Prostate gland (tissue), 2 donors: ENCODE data around the gene ZNF436. TPM values are rescaled to one million over a fixed set of nuclear protein-coding genes. Genes with fewer than 3 reads are reported as not detected.

Experiments used
- DNase-seq: peaks from one replicate; pipeline ENCODE4 v3.0.0-alpha.2; 2019; ENCODE audit warnings: low spot score
- H3K27ac ChIP-seq, 2 donors: fragments of 200-600 bp; sonication (generic); 2 replicates each; pipeline ENCODE4 v1.5.1; 2017 to 2019
- H3K27me3 ChIP-seq: fragments of 200-600 bp; sonication (generic); replicated peaks from 2 replicates; pipeline ENCODE4 v1.5.1; 2019; ENCODE audit not compliant: insufficient read depth
- H3K36me3 ChIP-seq, 2 donors: fragments of 200-600 bp; sonication (generic); 1 replicate in 1 of 2; 2 replicates in 1 of 2; pipeline versions ENCODE4 v1.5.1 to v1.8.1; 2017 to 2019
- H3K4me1 ChIP-seq: fragments of 200-600 bp; sonication (generic); replicated peaks from 2 replicates; pipeline ENCODE4 v1.5.1; 2019
- H3K4me3 ChIP-seq, 2 donors: fragments of 200-600 bp; sonication (generic); 2 replicates each; pipeline ENCODE4 v1.5.1; 2017 to 2019
- H3K9me3 ChIP-seq: fragments of 200-600 bp; sonication (generic); 2 replicates; pipeline ENCODE4 v1.5.1; 2017
- POLR2A ChIP-seq: fragments of 450-650 bp; IDR thresholded peaks from one replicate; pipeline ENCODE4 v1.6.1; 2016; ENCODE audit warnings: antibody characterized with exemption, mild to moderate bottlenecking
- POLR2AphosphoS5 ChIP-seq: sonication (generic); formaldehyde crosslinking; IDR thresholded peaks from one replicate; pipeline ENCODE4 v1.6.1; 2017; ENCODE audit warnings: antibody characterized with exemption
- WGBS: methylation state at CpG from one replicate; pipeline ENCODE4 v1.1.5; 2018; 5-methylcytosine and 5-hydroxymethylcytosine counted together
- intact Hi-C: fragments of 100-400 bp; cut with DNase I; formaldehyde crosslinking; loops from one replicate; pipeline ENCODE4 v1.14.2; 2022
- total RNA-seq, 2 donors: library from RNA; depleted of rRNA; stranded (reverse); fragments of >200 nt; gene quantifications; one replicate each; pipeline ENCODE4 v1.1.0, GENCODE V29; 2016
- TF ChIP-seq, protein P1 (sequence below), 4 experiments: fragments of 200-600 bp in 2 of 4; fragments of 450-650 bp in 2 of 4; sonication (generic) in 2 of 4; IDR thresholded peaks; 1 replicate in 3 of 4; 2 replicates in 1 of 4; pipeline ENCODE4 v1.5.1; 2016 to 2019; ENCODE audit warnings: antibody characterized with exemption in 4 of 4, mild to moderate bottlenecking in 2 of 4, moderate library complexity in 2 of 4

The ZNF436 gene
- total RNA-seq, 2 donors from 2014 or later = 25.3 to 29.5 TPM

DNA sequence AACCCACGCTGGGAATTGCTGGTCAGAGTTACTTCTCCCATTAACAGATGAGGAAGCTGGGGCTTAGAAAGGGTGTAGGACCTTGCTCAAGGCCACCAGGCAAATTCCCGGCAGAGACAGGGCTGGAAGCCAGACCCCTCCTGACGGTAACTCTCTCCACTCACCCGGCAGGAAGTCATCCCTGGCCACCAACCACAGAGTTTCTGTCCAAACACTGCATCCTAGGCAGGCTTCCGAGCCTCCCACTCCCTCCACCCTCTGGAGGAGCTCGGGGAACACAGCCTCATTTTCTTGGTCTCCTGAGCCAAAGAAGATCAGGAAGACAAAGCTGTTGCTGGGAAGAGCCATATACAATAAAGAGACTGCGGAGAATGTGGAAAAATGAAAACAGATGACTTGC is 25.0 kb upstream of the ZNF436 start:
- Histone ChIP-seq H3K27me3 (no peaks in the 10 kb centered on the region), H3K4me3 (no peak overlapping the region), H3K36me3 (no peaks in the 10 kb centered on the region), H3K9me3 (no peaks in the 10 kb centered on the region), H3K4me1 (peaks cover 3% of the 10 kb centered on the region), H3K27ac (peak overlapping the region; percentile 41 to 66)
- 26% methylated on average over 7 of the region's 7 CpGs for WGBS
- TF ChIP-seq POLR2AphosphoS5 (no peak), POLR2A (no peak)
- TF ChIP-seq, protein P1, sequence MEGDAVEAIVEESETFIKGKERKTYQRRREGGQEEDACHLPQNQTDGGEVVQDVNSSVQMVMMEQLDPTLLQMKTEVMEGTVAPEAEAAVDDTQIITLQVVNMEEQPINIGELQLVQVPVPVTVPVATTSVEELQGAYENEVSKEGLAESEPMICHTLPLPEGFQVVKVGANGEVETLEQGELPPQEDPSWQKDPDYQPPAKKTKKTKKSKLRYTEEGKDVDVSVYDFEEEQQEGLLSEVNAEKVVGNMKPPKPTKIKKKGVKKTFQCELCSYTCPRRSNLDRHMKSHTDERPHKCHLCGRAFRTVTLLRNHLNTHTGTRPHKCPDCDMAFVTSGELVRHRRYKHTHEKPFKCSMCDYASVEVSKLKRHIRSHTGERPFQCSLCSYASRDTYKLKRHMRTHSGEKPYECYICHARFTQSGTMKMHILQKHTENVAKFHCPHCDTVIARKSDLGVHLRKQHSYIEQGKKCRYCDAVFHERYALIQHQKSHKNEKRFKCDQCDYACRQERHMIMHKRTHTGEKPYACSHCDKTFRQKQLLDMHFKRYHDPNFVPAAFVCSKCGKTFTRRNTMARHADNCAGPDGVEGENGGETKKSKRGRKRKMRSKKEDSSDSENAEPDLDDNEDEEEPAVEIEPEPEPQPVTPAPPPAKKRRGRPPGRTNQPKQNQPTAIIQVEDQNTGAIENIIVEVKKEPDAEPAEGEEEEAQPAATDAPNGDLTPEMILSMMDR (IDR thresholded peaks at IDR 0.05) = no peak
- intact Hi-C loops = no loop called here
- no peak for DNase-seq

DNA sequence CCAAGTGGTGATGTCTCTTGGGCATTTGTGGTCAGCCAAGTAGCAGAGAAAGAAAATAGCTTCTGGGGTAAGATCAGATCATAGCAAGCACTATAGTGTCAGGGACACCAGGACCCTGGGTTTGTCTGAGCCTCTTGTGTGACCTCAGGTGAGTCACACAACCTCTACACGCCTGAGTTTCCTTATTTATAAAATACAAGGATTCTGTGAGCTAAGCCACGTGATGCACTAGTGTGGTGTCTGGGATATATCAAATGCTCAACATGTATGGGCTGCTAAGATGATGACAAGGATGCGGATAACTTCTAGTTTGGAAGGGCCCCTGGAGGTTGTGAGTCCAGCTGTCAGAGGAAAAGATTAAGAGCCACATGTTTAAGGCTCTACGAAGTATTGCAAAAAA is 24.5 kb upstream of the ZNF436 start:
- Histone ChIP-seq H3K4me3 (no peak overlapping the region), H3K27me3 (no peaks in the 10 kb centered on the region), H3K4me1 (peaks cover 3% of the 10 kb centered on the region), H3K36me3 (no peaks in the 10 kb centered on the region), H3K27ac (peak overlapping the region in 1 of 2 donors; percentile 66), H3K9me3 (no peaks in the 10 kb centered on the region)
- 53% methylated on average over 4 of the region's 4 CpGs for WGBS
- intact Hi-C loops = no loop called here
- TF ChIP-seq POLR2A (no peak), POLR2AphosphoS5 (no peak)
- TF ChIP-seq, protein P1 (IDR thresholded peaks at IDR 0.05) = no peak
- no peak for DNase-seq

DNA sequence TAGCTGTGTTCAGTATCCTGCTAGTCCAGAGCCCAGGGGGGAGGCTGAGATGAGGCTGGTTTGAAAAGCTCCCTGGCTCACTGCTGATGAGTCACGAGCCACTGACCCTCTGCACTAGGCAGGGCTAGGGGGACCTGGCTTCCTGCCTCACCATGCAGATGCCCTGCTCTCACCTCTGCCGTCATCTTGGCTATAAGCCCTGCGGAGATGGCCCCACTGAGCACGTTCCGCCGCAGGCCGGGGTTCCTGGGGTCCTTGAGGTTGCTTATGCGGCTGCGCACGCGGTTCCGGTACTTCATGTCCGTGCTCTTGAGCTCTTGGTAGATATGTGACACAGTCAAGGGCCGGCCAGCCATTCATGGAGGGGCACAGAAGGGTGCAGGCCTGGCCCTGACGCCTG is 24.1 kb upstream of the ZNF436 start:
- intact Hi-C loops = no loop called here
- Histone ChIP-seq H3K27ac (peak overlapping the region in 1 of 2 donors; percentile 66), H3K4me3 (no peak overlapping the region), H3K27me3 (no peaks in the 10 kb centered on the region), H3K36me3 (no peaks in the 10 kb centered on the region), H3K9me3 (no peaks in the 10 kb centered on the region), H3K4me1 (peaks cover 3% of the 10 kb centered on the region)
- WGBS = 96% methylated on average over 15 of the region's 15 CpGs
- TF ChIP-seq, protein P1 (IDR thresholded peaks at IDR 0.05) = no peak
- no peak for TF ChIP-seq POLR2AphosphoS5
- no peak for TF ChIP-seq POLR2A
- no peak for DNase-seq

DNA sequence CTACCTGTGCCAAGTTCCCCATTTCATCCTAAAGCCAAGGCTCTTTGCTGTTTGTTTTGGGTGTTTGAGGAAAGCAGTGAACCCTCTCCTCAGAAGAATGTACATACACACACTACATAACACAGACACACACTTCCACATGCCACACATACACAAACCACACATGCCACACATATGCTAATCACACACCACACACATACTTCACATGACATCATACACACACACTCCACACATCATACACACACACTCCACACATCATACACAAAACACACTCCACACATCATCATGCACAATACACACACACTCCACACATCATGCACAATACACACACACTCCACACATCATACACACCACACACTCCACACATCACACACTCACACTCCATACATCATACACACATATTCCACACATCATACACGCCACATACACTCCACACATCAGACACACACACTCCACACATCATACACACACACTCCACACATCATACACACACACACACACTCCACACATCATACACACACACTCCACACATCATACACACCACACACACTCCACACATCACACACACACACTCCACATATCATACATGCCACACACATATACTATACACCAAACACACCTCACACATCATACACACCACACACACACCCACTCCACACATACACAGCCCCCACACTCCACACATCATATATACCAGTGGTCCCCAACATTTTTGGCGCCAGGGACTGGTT is 22.7 kb upstream of the ZNF436 start:
- TF ChIP-seq POLR2A = no peak
- TF ChIP-seq POLR2AphosphoS5 = no peak
- TF ChIP-seq, protein P1 (IDR thresholded peaks at IDR 0.05) = no peak
- no peak overlapping the region for H3K27ac ChIP-seq
- H3K4me3 ChIP-seq = no peak overlapping the region
- H3K9me3 ChIP-seq = no peaks in the 10 kb centered on the region
- H3K4me1 ChIP-seq = peaks cover 3% of the 10 kb centered on the region
- WGBS = 79% methylated on average over 2 of the region's 2 CpGs
- H3K36me3 ChIP-seq = no peaks in the 10 kb centered on the region
- DNase-seq = no peak
- intact Hi-C loops = no loop called here
- H3K27me3 ChIP-seq = no peaks in the 10 kb centered on the region

DNA sequence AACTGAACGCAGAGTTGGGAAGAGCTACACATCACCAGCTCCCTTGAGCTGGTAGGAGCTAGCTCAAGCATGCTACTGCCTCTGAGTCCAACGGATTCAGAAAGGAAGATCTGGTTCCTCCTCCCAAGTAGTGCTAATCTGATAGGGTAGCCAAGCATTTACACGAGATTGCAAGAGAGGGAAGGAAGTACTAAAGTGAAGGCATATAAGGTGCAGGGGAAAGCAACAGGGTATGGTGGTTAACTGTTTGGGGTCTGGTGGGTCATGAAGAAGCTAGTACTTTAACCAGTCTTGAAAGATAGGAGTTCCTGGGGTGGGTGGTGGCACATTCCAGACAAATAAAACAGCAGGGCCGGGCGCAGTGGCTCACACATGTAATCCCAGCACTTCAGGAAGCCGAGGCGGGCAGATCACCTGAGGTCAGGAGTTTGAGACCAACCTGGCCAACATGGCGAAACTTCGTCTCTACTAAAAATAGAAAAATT is 20.2 kb upstream of the ZNF436 start:
- Histone ChIP-seq H3K36me3 (no peaks in the 10 kb centered on the region), H3K4me3 (no peak overlapping the region), H3K9me3 (no peaks in the 10 kb centered on the region), H3K27ac (no peak overlapping the region), H3K27me3 (no peaks in the 10 kb centered on the region), H3K4me1 (no peaks in the 10 kb centered on the region)
- intact Hi-C loops = no loop called here
- 81% methylated on average over 9 of the region's 9 CpGs for WGBS
- DNase-seq = no peak
- TF ChIP-seq, protein P1 (IDR thresholded peaks at IDR 0.05) = no peak
- TF ChIP-seq POLR2AphosphoS5 (no peak), POLR2A (no peak)
